NCI-H2227 treated with DMSO at 0.1 percent for 48 hours (cell line): ENCODE results near the gene EHBP1L1.

Experiments
- DNase-seq: peaks from one replicate; lab custom pipeline; 2025; lab: John Stamatoyannopoulos, UW

EHBP1L1 gene

DNA sequence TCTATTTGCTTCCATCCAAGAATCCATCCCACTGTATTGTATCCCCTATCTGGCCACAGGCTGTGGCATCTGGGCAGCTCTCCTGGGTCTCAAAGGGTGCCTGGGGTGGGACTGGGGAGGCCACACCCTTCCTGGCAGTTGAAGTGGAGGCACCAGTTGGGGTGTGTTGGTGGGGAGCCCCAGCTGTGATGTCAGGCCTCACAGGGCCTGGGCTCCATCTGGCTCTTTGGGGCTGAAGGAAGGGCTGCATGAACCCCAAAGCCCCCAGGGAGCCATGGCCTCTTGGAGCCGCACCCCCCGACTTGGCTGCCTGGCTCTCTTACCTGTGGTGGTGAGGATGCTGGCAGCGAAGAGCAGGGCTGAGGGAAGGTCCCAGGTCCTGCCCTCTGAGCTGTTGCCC is 19.3 kb downstream of the EHBP1L1 start:
- no peak for DNase-seq

DNA sequence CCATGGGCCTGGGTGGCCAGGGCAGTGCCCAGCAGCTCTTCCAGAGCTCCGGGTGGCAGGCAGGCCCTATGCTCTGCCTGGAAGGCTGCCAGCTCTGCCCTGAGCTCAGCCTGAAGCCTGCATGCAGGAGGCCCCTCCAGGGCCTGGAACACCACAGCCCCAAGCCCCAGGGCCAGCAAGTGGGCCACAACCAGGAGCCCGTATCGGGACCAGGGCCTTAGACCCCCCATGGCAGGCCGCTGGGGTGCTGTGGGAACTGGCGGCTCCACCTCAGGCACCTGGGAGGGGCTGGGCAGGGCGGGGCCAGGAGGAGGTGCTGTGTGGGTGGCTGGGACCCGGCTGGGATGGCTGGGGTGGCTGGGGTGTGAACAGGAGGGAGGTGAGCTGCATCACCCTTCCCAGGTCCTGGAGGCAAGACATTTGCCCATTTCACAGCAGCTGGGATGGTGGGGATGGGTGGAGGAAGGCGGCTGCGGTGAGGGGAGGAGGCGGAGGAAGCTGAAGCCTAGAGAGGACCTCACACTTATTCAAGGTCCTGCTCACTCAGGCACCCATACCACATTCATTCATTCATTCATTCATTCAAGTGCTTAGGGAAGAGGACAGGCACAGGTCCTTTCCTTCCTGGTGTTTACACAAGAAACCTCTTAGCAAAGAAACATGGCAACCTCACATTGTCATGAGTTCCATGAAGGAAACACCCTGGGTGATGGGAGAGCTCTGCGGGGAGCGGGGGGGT is 19.9 kb downstream of the EHBP1L1 start, which contains the start of gene KCNK7:
KCNK7 (minus strand) TSS at position 258 of the 739 bp plus-strand sequence; CDS start at position 230, 28 bp downstream.
- DNase-seq: no peak

DNA sequence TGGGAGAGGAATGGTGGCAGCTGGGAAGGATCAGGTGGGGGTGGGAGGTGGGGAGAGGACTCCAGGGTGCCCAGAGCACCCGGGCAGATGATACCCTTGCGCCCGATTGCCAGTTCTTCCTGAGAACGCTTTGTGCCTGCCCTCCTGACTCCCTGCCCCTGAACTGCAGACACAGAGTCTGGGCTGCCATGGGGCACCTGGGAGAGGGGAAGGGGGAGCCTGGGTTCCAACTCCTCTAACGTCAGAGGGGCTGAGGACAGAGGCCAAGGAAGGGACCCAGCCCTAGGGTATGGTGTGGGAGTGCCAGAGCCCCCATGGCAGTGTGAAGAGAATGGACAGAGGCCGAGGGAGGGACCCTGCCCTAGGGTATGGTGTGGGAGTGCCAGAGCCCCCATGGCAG is 20.7 kb downstream of the EHBP1L1 start:
- no peak for DNase-seq

DNA sequence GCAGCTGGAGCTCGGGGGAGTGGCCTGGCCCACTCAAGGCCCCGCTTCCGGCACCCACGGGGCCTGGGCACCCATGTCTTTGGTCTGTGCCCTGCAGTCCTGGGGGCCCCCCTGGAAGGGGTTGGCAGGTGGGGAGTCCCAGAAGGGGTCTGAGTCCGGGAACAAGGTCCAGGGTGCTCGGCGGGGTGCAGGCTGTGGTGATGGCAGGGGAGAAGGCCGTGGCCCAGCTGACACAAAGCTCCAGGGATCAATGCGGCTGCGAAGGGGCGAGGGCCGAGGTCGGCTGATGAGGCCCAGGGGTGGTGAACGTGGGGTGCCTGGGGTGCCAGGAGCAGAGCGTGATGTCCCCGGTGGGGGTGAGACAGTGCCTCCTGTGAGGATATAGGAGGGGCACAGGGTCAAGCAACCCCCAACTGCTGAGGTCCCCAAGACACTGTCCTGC is 22.4 kb downstream of the EHBP1L1 start:
- DNase-seq: no peak

DNA sequence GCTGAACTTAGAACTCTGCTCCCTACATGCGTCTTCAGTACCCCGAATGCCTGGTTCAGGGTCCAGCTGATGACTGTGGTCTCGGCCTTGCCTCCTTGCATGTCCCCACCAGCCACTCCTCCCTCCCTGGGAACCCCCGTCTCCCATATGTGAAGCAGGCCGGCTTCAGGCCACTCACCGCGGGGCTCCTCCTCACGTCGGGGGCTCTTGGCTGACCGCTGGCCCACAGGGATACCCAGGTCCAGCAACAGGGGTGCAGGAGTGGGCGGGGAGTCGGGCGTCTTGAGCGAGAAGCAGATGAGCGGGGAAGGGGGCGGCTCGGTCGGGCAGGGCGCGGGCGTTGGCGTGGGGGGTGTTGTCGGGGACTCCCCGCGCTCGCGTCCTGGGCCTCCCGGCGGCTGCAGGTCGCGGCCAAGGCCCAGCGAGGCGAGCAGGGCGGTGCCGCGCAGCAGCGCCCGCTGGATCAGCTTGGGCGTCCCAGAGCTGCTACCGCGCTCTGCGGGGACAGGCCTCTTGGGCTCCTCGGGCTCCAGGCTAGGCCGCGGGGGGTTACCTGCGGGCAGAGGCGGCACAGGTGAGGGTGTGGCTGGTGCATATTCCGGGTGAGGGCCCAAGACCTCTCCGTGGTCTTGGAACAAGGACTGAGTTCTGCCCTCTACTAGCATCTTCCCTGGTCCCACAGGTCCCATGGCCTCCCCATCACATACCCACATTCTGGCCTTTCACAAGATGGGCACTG is 23.5 kb downstream of the EHBP1L1 start:
- DNase-seq: no peak

DNA sequence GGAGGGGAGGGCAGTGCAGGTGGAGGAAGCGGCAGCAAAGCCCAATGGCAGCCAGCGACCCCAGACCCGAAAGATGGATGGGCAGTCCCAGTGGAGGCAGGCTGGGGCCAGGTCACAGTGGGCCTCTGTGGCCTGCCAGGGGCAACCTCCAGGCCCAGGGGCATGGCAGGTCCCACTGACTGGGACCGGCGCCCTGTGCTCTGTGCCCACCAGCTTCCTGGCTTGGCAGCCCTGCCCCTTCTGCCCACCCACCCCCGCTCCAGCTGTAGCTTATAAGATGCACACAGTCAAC is 24.0 kb downstream of the EHBP1L1 start:
- DNase-seq: no peak

DNA sequence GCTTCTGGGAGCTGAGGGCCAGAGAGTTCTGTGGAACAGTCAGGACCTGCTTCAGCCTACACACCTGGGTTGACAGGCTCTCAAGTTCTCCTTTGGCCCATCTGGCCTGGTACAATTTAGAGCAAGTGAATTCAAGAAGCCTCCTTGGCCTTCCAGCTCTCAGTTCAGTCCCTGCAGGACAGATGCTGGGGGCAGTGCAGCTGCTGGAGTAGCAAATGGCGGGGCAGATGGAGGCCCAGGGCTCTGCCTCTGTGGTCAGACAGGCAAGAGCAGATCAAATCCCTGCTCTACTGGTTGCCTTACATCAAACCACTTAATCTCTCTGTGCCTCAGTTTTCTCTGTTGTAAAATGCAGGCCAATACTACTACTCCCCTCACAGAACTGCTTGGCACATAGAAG is 28.4 kb downstream of the EHBP1L1 start:
- DNase-seq: no peak

DNA sequence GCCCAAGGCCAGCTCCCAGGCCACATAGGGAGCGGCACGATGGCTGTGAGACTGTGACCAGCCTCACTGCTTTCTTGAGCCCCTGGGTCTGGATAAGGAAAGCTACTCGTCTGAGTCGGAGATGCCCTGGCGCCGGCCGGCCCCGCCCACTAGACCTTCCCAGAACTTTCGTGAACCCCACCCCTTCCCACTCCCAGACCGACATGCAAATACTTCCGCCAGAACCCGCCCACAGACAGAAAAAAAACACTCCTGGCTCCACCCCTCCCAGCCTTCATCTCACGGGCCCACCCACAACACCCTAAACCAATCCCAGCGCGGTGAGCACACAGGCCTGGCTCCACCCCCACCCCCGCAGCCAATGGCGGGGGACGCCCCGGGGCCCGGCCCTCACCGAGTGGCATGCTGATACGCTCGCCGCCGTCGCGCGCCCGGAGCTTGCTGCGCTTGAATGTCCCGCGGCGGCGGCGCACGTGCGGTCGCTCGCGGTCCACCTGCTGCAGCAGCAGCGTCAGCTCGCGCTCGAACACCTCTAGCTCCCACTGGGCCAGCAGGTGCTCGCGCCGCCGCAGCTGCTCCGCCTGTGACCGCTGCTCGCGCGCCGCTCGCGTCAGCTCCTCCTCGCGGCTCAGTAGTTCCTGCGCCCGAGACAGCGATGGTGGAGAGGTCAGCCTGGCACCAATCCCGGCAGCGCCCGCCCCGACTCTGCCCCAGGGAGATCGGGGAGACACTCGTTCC is 31.2 kb downstream of the EHBP1L1 start:
- no peak for DNase-seq

DNA sequence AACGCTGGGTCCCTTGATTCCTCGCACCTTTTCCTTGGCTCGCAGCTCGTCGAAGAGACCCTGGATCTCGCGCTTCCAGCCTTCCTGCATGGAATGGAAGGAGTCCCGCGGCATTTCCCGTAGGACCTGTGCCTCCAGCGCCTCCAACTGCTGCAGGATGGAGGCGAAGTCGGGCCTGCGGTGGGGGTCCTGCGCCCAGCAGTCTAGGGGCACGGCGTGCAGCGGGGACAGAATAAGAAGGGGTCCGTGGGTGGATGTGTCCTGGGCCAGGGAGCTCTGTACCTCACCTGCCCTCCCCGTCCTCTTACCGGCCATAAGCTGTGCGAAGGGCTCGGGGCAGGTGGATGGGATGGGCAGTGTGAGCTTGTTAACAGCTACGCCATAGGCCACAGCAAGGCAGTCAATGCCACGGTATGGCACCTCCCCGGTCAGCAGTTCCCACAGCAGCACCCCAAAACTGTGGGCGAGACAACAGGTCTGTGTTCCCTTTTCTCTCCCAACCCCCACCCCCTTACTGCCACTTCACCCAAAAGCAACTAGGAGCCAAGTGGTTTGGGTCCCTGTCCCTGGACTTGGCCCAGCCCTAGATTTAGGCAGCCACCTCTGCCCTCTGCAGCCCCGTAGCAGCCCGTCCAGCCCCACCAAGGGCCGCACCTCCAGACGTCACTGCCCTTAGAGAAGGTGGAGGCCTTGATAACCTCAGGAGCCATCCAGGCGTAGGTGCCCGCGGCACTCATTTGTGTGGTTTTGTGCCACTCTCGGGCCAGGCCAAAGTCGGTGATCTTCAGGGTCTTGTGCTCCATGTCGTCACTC is 32.0 kb downstream of the EHBP1L1 start:
- DNase-seq: no peak

DNA sequence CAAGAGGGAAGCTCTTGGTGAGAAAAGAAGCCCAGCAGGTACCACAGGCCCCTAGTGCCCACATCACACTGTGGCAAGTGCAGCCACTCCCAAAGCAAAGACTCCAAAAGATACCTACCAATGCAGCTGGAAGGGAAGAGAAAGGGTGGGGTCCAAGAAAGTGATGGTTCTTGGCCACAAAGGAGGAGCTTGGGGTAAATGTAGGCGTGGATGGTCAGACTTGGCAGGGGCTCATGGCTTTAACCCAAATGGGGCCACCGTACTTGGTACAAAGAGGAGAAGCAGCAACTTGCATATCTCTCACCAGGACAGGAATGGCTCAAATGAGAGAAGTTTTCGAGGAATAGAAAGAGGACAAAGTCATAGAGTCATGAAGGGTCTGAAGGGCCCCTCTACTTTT is 33.4 kb downstream of the EHBP1L1 start:
- DNase-seq: no peak

DNA sequence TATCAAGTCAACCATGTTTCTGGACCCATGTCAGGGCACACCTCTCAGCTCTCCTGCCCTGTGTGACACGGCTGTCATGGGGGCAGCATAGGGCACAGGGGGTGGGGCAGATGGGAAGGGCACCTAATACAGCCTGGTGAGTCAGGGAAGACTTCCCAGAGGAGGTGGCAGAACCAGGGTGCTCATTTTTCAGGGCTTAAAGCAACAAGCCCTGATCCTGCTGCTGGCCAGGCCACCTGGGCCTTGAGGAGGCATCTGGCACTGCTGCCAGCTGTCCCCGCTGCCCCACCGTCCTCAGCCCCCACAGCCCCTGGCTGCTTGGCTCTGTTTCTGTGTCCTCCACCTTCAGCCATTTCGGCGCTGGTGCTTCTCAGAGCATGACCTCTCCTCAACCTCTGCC is 33.8 kb downstream of the EHBP1L1 start:
- DNase-seq: no peak

DNA sequence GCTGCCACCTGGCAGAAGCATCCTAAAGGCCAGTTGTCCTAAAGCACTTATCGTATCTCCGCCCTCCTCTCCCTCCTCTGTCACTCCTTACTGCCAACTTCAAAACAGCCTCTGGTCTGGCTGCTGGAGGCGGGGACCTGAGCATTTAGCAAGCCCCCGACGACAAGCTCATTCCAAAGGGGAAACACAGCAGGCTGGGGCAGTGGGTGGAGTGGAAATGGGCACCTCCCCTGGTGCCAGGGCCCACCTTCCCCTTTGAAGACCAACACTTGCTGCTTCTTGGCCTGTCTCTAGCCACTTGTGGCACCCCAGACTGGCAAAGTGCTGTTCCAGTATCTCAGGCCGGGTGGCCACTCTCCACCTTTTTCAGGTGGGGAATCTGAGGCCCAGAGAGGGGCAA is 34.6 kb downstream of the EHBP1L1 start:
- DNase-seq: no peak

DNA sequence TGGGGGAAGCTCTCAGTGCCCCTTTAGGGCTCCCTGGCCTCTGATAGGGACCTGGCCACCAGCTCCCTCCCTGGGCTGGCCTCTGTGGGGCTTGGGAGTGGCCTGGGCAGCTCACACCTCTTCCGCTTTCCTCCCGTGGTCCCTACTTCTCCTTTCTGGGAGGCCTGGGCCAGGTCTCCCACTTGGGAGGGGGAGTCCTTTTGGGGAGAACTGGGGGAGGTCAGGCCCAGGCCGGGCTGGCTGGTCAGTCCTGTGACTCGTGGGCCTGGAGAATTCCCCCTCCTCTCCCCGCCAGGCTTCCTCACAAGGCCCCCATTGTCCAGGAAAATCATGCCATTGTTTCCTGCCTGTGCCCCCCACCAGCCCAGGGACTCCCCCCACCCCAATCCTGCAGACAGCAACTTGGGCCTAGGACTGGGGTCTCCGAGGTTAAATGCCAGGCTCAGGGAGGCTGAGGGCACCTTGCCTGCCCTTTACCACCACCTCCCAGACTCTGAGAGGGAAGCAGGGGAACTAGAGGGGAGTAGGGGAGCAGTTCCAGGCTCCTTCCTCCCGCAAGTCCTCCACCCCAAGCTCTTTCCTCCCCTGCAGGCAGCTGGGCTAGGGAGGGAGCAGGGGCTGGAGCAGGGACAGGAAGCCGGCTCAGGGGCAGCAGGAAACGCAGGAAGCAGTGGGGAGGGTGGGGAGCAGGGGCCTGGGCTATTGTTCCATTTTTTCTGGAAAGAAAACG is 35.3 kb downstream of the EHBP1L1 start:
- no peak for DNase-seq

DNA sequence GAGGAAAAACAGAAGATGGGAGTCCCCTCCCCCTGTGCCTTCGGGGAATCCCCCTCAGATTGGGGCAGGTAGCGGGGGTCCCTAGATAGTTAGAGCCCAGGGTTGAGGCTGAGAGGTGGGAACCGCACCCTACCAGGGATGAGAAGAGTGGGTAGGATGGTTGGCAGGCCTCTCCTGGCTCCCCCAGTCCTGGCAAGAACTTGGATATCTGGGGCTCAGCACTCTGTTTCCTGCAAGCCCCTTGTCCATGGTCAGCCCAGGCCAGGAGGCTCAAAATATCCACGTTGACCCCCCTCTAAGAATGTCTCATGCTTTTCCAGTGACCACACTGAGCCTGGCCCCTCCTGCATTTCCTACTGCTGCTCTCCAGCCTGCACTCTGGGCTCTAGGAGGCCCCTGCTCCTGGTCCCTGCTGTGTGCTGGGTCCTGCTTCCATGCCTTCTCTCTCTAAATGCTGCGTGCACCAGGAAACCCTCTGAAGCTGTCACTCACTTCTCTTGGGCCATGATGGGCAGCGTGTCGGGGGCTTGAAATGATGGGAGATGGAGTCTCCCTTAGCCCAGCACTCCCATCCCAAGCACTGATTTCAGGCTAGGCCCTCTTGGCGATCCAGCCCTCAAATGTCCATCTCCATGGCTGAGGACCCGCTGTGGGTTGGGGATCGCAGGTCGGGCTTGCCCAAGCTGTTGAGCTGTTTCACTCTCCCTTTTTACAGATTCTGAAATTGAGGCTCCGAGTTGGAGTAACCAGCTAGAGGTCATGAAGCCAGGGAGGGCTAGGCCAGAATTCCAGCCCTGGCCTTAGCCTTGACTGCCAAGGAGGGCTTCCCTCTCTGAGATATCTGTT is 36.1 kb downstream of the EHBP1L1 start:
- DNase-seq: no peak

DNA sequence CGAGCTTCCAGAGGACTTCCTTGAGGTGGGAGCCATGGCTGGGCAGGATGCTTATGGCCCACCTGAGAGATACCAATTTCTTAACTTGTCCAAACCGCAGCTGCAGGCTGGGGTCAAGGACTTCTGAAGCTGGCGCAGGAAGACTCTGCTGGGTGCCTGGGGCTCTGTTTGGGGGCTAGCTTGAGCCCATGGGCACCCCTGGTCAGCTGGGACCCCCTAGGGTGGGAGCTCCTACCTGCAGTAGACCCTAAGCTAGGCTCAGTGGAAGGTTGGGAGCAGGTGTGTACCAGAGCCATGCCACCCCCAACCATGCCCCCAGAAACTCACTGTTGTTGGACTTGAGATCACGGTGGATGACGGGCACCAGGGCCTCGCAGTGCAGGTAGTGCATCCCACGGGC is 36.8 kb downstream of the EHBP1L1 start:
- no peak for DNase-seq

DNA sequence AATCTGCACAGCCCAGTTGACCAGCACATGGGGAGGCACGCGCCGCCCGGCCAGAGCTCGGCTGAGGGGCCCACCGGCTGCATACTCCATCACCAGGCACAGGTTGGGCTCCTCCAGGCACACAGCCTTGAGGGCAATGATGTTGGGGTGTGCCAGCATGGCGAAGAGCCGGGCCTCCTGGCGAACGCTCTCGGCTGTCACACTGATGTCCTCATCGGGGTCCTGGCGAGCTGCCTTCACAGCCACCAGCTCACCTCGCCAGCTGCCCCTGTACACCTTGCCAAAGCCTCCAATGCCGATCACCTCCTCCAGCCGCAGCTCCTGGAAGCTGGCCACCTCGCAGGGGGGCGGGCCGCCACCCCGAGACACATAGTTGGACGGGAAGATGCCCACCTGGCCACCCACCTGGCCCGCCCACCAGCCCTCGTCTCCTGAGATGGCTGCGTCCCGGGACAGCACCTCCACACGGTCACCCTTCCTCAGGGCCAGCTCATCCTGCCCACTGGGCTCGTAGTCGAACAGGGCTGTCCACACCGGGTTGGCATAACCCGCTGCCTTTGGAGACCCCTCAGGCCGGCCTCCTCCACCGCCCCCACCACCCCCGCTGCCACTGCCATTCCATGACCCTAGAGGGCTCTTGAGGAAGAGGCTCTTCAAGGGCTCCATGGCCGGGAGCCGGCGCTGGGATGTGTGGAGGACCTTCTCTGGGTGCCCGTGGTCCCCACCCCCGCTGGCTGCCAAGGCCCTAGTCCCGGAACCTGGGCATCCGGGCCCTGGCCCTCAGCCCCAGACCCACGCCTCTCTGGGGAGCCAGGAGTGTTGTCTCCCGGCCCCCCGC is 37.5 kb downstream of the EHBP1L1 start:
- no peak for DNase-seq

DNA sequence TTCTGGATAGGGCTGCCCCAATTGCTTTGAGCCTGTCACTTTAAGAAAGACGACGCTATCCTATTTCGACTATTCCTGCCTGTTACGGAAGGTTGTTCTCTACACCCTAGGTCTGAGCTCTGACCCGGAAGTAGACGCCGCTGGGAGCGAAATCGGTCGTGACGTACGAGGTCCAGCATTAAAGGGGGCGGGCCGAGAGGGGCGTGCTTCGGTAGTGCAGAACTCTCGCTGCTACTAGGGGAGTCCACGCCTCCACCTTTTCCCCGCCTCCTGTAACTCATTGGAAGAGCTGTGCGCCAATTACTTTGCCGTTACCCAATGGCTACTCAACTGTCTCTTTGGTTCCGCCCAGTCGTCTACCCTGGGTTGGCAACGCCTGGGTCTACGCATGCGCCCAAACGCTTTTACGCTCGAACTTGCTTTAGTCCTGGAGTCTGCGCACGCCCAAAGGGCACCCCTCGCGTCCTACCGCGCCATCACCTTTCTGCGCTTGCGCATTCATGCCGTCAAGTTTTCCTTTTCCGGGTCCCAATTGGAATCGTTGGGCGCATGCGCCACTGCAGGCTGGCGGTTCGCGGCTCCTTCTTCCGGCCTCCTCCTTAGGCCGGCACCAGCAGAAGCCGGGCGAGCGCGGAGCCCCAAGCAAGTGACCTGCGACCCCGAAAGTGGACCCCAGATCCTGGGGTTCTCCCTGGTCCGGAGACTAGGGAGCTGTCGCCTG is 39.5 kb downstream of the EHBP1L1 start, which contains the start of gene PCNX3:
PCNX3 (plus strand) TSS at position 548 of the 721 bp plus-strand sequence. CDS start 536 bp downstream, outside the sequence.
- peak; percentile 100 for DNase-seq

DNA sequence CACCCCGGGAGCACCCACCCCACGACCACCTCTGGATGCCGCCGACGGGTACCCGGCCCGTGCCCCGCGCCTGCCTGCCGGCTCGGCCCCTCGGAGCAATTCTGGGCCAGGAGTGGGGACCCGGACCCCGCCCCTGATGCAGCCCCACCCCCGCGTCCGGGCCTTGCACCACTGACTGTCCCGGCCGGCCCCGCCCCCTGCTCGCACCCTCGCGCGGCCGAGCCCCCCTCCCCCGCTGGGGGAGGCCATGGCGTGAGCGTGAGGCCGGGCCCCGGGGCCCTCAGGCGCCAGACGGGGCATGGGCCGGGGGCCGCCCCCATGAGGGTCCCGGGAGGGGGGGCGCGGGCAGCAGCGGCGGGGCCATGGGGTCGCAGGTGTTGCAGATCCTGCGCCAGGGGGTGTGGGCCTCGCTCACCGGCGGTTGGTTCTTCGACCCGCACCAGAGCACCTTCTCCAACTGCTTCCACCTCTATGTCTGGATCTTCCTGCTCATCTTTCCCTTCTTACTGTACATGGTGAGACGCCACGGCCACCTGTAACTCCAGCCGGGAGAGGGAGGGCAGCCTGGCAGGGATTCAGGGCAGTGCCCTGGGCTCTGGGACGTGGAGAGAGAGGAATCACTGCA is 40.2 kb downstream of the EHBP1L1 start:
- no peak for DNase-seq
